Measurements from ENCODE around the gene NEMP2.

Gene NEMP2

GRCh38 chr2:190553254-190553653, 18.7 kb upstream of the NEMP2 start:
- TF ChIP-seq CTCF (conservative IDR thresholded peaks at IDR 0.05) (no peak), ZFX (IDR thresholded peaks at IDR 0.05) (no peak)

GRCh38 chr2:190551928-190552327, 17.4 kb upstream of the NEMP2 start:
- no peak overlapping the region for H3K27ac ChIP-seq
- TF ChIP-seq CTCF (conservative IDR thresholded peaks at IDR 0.05), result no peak
- no peak for TF ChIP-seq ZFX (IDR thresholded peaks at IDR 0.05)

More at GRCh38 chr2:190553254-190553653, 18.7 kb upstream of the NEMP2 start:
- H3K27ac ChIP-seq, result no peak overlapping the region

- no peak for TF ChIP-seq ZFX (IDR thresholded peaks at IDR 0.05)
- no peak for TF ChIP-seq CTCF (conservative IDR thresholded peaks at IDR 0.05)
- no peak overlapping the region for H3K27ac ChIP-seq
Measured at GRCh38 chr2:190550137-190550536, 15.6 kb upstream of the NEMP2 start.

- no peak overlapping the region for H3K27ac ChIP-seq
- TF ChIP-seq CTCF (conservative IDR thresholded peaks at IDR 0.05) (no peak), ZFX (IDR thresholded peaks at IDR 0.05) (no peak)
Measured at GRCh38 chr2:190547886-190548285, 13.4 kb upstream of the NEMP2 start.

GRCh38 chr2:190546734-190547133, 12.2 kb upstream of the NEMP2 start:
- H3K27ac ChIP-seq, result no peak overlapping the region
- TF ChIP-seq ZFX (IDR thresholded peaks at IDR 0.05) (no peak), CTCF (conservative IDR thresholded peaks at IDR 0.05) (no peak)

- H3K27ac ChIP-seq, result no peak overlapping the region
- TF ChIP-seq CTCF (conservative IDR thresholded peaks at IDR 0.05), result no peak
- no peak for TF ChIP-seq ZFX (IDR thresholded peaks at IDR 0.05)
Measured at GRCh38 chr2:190545555-190546385, 11.2 kb upstream of the NEMP2 start.

GRCh38 chr2:190545093-190545492, 10.6 kb upstream of the NEMP2 start:
- no peak overlapping the region for H3K27ac ChIP-seq
- TF ChIP-seq CTCF (conservative IDR thresholded peaks at IDR 0.05), result no peak
